T-helper 17 cell (primary cell): ENCODE results near the gene PAPOLB. TPM values are rescaled to one million over a fixed set of nuclear protein-coding genes. Genes with fewer than 3 reads are reported as not detected.

Experiments used
- total RNA-seq, 4 donors: library from RNA in 2 of 4; stranded (reverse) in 2 of 4; gene quantifications; one replicate each; pipeline ENCODE4 v1.2.3 and lab custom pipeline; 2022 to 2026

The PAPOLB gene
- total RNA-seq, 2 donors from 2014 or later: not detected

Other genes with a start within 250 kb of the PAPOLB start
- 10 to 100 TPM; 59.8 to 60.9 TPM for gene FOXK1, start 179.7 kb downstream of the PAPOLB start, total RNA-seq
- gene AP5Z1, start 86.4 kb downstream of the PAPOLB start, total RNA-seq: 100 to 1,000 TPM in 1 of 2 donors, 10 to 100 TPM in 1; 87.6 to 112 TPM
- under 1 TPM in 1 of 2 donors, not detected in 1; 0.55 TPM for gene RADIL, start 21.7 kb upstream of the PAPOLB start, total RNA-seq
- not detected for gene MMD2, start 97.2 kb upstream of the PAPOLB start, total RNA-seq
- gene RBAK, start 183.8 kb upstream of the PAPOLB start, total RNA-seq: 10 to 100 TPM in 1 of 2 donors, 1 to 10 TPM in 1; 9.2 to 14.7 TPM